SW 1271 (cell line): ENCODE data around the gene ERBIN.
"Not testable (repeated sequence)": the region's sequence is repeated elsewhere in the genome, so short reads cannot be mapped to it uniquely, and the experiment has no call there.

ENCODE experiments used
- DNase-seq, 2 experiments: peaks; one replicate each; lab custom pipeline; 2025; lab: John Stamatoyannopoulos, UW

ERBIN gene, protein sequence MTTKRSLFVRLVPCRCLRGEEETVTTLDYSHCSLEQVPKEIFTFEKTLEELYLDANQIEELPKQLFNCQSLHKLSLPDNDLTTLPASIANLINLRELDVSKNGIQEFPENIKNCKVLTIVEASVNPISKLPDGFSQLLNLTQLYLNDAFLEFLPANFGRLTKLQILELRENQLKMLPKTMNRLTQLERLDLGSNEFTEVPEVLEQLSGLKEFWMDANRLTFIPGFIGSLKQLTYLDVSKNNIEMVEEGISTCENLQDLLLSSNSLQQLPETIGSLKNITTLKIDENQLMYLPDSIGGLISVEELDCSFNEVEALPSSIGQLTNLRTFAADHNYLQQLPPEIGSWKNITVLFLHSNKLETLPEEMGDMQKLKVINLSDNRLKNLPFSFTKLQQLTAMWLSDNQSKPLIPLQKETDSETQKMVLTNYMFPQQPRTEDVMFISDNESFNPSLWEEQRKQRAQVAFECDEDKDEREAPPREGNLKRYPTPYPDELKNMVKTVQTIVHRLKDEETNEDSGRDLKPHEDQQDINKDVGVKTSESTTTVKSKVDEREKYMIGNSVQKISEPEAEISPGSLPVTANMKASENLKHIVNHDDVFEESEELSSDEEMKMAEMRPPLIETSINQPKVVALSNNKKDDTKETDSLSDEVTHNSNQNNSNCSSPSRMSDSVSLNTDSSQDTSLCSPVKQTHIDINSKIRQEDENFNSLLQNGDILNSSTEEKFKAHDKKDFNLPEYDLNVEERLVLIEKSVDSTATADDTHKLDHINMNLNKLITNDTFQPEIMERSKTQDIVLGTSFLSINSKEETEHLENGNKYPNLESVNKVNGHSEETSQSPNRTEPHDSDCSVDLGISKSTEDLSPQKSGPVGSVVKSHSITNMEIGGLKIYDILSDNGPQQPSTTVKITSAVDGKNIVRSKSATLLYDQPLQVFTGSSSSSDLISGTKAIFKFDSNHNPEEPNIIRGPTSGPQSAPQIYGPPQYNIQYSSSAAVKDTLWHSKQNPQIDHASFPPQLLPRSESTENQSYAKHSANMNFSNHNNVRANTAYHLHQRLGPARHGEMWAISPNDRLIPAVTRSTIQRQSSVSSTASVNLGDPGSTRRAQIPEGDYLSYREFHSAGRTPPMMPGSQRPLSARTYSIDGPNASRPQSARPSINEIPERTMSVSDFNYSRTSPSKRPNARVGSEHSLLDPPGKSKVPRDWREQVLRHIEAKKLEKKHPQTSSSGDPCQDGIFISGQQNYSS (N-terminal part only)

GRCh38 chr5:65926276-65926783 is at the start of gene ERBIN:
ERBIN (plus strand) TSS chr5:65926575; CDS start chr5:65992719, 66,144 bp downstream.
- peak; percentile 52 to 70 for DNase-seq

GRCh38 chr5:65876970-65877369 is 49.4 kb upstream of the ERBIN start:
- DNase-seq = no peak

- DNase-seq = peak; percentile 84 to 95
These were observed 46.6 kb upstream of the ERBIN start for GRCh38 chr5:65879668-65880256.

GRCh38 chr5:65880496-65881072 is 45.8 kb upstream of the ERBIN start:
- no peak for DNase-seq

GRCh38 chr5:65882278-65882677 is 44.1 kb upstream of the ERBIN start:
- no peak for DNase-seq

GRCh38 chr5:65883461-65883860 is 42.9 kb upstream of the ERBIN start:
- no peak for DNase-seq

DNA sequence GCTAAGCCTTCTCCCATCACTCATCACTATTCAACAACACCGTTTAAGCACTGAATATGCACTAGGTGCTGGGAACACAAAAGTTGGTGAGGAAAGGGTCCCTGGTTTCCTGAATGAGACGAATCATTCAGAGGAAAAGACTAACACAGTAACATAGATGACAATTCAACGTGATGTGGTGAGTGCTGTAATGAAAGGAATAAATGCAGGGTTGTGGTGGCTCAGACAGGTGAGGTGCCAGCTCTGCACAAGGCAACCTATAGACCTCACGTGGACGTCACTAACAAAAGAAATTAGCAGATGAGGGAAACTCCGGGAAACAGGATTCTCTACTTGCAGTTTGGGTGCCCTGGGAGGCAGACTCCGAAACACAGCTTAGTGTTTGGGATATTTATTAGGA is 40.0 kb upstream of the ERBIN start:
- DNase-seq = no peak

- DNase-seq = not testable (repeated sequence)
These were observed 34.4 kb upstream of the ERBIN start for GRCh38 chr5:65892024-65892423.

DNA sequence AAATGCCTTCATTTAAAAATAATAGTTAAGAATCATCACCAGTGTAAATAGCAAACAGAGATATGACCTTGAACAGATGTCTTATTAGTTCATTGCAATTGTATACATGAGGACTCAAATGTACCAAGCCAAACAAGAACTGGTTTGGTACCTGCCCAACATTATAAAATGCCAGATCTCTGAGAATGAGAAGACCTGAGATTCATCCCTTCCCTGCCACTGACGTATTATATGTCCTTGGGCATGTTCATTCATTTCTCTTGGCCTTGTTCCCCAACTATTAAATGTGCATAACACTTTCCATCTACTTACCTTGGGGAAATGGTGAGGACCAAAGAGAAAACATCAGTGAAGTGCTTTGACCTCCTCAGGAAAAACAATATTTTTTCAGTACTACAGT is 33.6 kb upstream of the ERBIN start:
- no peak for DNase-seq

GRCh38 chr5:65893749-65894430 is 32.5 kb upstream of the ERBIN start:
- DNase-seq = no peak

GRCh38 chr5:65895891-65896290 is 30.5 kb upstream of the ERBIN start:
- DNase-seq = no peak

DNA sequence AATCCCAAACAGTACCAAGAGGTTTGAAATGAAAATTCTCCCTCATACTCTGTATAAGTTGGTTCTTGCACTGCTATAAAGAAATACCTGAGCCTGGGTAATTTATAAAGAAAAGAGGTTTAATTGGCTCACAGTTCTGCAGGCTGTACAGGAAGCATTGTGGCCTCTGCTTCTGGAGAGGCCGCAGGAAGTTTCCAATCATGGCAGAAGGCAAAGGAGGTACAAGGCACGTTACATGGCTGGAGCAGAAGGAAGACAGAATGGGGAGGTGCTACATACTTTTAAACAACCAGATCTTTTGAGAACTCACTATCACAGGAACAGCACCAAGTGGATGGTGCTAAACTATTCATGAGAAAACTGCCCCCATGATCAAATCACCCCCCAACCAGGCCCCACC is 25.6 kb upstream of the ERBIN start:
- no peak for DNase-seq

DNA sequence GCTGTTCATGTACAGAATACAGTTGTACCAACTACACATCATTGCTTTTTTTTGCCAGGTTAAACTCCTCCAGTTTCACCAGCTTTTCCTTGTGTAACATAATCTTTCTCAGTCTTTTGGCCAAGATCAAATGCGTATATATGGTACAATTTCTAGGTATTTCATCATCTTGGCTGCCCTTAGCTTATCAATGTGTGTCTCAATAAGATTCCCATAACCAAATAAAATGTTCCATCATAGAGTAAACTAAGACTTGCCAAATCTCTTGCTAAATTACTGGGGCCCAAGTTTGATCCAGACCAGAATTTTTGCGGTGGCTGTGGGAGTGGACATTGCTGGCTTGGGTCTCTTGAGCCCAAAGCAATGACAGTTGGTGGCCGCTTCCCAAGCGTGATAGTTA is 24.3 kb upstream of the ERBIN start:
- no peak for DNase-seq

DNA sequence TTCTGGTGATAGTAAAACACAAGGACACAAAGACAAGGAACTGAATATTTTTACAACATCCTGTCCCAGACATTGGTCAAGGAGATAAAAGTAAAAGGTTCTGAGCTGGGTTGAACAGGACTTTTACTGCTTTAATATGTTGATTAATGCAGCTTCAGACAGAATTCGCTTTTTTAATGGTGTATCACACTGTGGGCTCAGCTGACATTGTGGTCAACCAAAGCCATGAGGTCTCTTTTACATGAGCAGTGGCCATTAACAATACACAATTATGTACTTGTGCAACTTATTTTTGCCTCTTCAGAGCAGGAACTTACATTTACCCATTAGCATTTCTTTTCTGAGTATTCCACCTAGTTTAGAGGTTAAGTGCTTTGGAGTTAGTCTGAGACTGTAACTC is 22.8 kb upstream of the ERBIN start:
- DNase-seq = no peak

- no peak for DNase-seq
These were observed 20.1 kb upstream of the ERBIN start for GRCh38 chr5:65906256-65906655.

- no peak for DNase-seq
These were observed 19.2 kb upstream of the ERBIN start for GRCh38 chr5:65907135-65907534.

DNA sequence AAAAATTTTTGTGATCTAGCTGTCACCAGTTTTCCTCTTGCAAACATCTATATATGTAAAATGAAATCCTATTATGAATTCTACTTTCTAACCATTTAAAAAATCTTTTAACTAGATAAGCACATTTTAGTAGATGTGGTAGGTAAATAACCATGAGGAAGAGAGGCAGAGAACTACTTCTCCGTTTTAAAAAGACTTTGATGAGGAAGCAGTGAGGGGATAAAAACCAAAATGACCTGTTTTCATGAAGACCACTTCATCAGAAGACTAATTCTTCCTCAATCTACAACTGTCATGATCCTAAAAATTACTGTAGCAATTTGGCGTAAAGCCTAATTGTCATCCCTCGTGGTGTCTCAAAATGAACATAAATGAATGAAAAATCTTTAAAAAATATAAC is 15.7 kb upstream of the ERBIN start:
- DNase-seq = no peak

GRCh38 chr5:65912311-65912710 is 14.1 kb upstream of the ERBIN start:
- no peak for DNase-seq

DNA sequence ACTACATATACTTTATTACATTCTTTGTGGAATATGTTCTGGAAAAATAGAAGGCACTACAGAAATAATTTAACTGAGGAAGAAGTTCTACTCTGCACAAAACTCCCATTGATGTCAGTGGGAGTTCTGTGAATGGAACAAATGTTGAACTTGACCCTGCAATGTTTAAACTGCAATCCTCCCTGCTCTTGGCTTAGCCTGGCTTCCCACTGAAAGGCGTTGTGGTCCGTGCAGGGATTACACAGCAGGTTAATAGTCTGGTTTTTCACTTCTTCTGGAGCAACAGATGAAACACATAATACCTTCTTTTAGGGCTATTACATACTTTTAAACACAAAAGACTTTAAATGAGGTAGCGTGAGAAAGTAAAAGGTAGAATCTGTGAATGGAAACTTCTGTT is 12.9 kb upstream of the ERBIN start:
- DNase-seq = no peak

GRCh38 chr5:65914641-65915196 is 11.7 kb upstream of the ERBIN start:
- DNase-seq = no peak
